Type B pancreatic cell (in vitro differentiated cells): ENCODE measurements around the gene BCAP31. TPM values are rescaled to one million over a fixed set of nuclear protein-coding genes. Genes with fewer than 3 reads are reported as not detected.
"Not testable (repeated sequence)": the region's sequence is repeated elsewhere in the genome, so short reads cannot be mapped to it uniquely, and the experiment has no call there.

Source experiments
- DNase-seq: peaks from one replicate; pipeline ENCODE4 v3.0.0; 2021; ENCODE audit warnings: mixed read lengths; ENCODE audit not compliant: unreplicated experiment; ENCODE audit errors: extremely low spot score
- H3K27ac Mint-ChIP-seq: 2 replicates; pipeline ENCODE4 v1.8.0; 2021; ENCODE audit warnings: mild to moderate bottlenecking, mixed read lengths
- H3K27me3 Mint-ChIP-seq: 2 replicates; pipeline ENCODE4 v1.8.0; 2021; ENCODE audit warnings: mixed read lengths
- H3K36me3 Mint-ChIP-seq: 2 replicates; pipeline ENCODE4 v1.8.0; 2021; ENCODE audit warnings: mixed read lengths
- H3K4me1 Mint-ChIP-seq: one replicate; pipeline ENCODE4 v1.8.0; 2021; ENCODE audit warnings: mixed read lengths; ENCODE audit not compliant: unreplicated experiment
- H3K4me3 Mint-ChIP-seq: 2 replicates; pipeline ENCODE4 v1.8.0; 2021; ENCODE audit warnings: mild to moderate bottlenecking, mixed read lengths
- H3K9me3 Mint-ChIP-seq: 2 replicates; pipeline ENCODE4 v1.8.0; 2021; ENCODE audit warnings: mixed read lengths
- total RNA-seq: library from RNA; stranded (reverse); gene quantifications from 2 replicates; pipeline ENCODE4 v1.2.1, GENCODE V29; 2021; ENCODE audit warnings: low replicate concordance
- TF ChIP-seq, protein P1 (sequence below): fragments of 200-600 bp; sonication (generic); conservative IDR thresholded peaks from 2 replicates; pipeline ENCODE4 v1.5.0; 2021; ENCODE audit warnings: antibody characterized with exemption, mild to moderate bottlenecking

BCAP31 gene
- total RNA-seq, 1 donor from 2014 or later, result 160 TPM

GRCh38 chrX:153708415-153708814 lies 15.8 kb downstream of the BCAP31 start:
- Mint-ChIP-seq H3K27ac (peak overlapping the region; percentile 77), H3K27me3 (no peaks in the 10 kb centered on the region), H3K36me3 (peaks cover 6% of the 10 kb centered on the region), H3K4me1 (peaks cover 10% of the 10 kb centered on the region), H3K4me3 (peak overlapping the region; percentile 34), H3K9me3 (no peaks in the 10 kb centered on the region)
- no peak for DNase-seq
- TF ChIP-seq, protein P1, sequence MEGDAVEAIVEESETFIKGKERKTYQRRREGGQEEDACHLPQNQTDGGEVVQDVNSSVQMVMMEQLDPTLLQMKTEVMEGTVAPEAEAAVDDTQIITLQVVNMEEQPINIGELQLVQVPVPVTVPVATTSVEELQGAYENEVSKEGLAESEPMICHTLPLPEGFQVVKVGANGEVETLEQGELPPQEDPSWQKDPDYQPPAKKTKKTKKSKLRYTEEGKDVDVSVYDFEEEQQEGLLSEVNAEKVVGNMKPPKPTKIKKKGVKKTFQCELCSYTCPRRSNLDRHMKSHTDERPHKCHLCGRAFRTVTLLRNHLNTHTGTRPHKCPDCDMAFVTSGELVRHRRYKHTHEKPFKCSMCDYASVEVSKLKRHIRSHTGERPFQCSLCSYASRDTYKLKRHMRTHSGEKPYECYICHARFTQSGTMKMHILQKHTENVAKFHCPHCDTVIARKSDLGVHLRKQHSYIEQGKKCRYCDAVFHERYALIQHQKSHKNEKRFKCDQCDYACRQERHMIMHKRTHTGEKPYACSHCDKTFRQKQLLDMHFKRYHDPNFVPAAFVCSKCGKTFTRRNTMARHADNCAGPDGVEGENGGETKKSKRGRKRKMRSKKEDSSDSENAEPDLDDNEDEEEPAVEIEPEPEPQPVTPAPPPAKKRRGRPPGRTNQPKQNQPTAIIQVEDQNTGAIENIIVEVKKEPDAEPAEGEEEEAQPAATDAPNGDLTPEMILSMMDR, result peak; percentile 75

GRCh38 chrX:153707406-153707805 lies 16.8 kb downstream of the BCAP31 start:
- Mint-ChIP-seq H3K4me1 (peaks cover 10% of the 10 kb centered on the region), H3K36me3 (peaks cover 3% of the 10 kb centered on the region), H3K4me3 (no peak overlapping the region), H3K27ac (no peak overlapping the region), H3K9me3 (no peaks in the 10 kb centered on the region), H3K27me3 (no peaks in the 10 kb centered on the region)
- TF ChIP-seq, protein P1, result no peak
- no peak for DNase-seq

GRCh38 chrX:153706799-153707198 lies 17.4 kb downstream of the BCAP31 start:
- Mint-ChIP-seq H3K9me3 (no peaks in the 10 kb centered on the region), H3K27ac (no peak overlapping the region), H3K36me3 (peaks cover 3% of the 10 kb centered on the region), H3K27me3 (no peaks in the 10 kb centered on the region), H3K4me1 (peaks cover 10% of the 10 kb centered on the region), H3K4me3 (no peak overlapping the region)
- no peak for DNase-seq
- TF ChIP-seq, protein P1, result no peak

- H3K27me3 Mint-ChIP-seq, result not testable (repeated sequence)
These were observed 18.7 kb downstream of the BCAP31 start for GRCh38 chrX:153705403-153706060.

DNA sequence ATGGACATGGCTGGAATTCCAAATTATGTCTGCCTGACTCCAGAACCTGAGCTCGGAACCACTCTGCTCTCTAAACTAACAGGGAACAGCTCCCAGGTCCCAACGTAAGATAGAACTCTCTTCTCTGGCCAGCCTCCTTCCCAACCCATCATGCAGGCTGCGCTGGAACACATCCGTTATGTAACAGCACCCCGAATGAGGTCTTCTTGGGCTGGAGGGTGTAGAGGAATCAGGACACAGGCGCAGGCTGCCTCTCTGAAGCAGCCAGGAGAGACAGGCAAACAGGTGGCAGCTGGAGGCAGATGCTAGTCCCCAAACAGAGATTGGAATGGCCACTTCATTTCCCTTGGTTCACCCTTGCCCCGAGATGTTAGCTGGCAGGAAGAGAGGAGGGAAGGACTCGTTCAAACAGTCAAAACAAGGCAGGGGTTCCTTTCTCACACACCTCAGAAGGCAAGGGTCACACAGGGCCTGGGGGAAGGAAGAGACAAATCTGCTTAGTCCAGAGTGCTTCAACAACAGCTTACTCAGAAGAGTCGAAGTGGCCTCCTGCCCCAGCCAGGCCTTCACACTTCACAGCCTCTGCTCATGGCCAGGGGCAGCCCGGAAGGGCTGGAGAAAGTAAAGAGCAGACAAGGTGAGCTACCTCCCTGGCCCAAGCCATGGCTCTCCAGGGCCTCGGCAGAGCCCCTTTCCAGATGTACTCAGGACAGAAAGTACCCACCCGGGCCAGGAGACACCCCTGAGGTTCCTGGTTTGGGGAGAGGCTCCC lies 19.4 kb downstream of the BCAP31 start:
- H3K9me3 Mint-ChIP-seq, H3K27me3 Mint-ChIP-seq, H3K36me3 Mint-ChIP-seq, H3K27ac Mint-ChIP-seq, H3K4me3 Mint-ChIP-seq, DNase-seq: not testable (repeated sequence)
- H3K4me1 Mint-ChIP-seq, result peaks cover 10% of the 10 kb centered on the region

More at GRCh38 chrX:153705403-153706060, 18.7 kb downstream of the BCAP31 start:
- not testable (repeated sequence) for H3K9me3 Mint-ChIP-seq, DNase-seq, H3K36me3 Mint-ChIP-seq, H3K27ac Mint-ChIP-seq, H3K4me3 Mint-ChIP-seq
- TF ChIP-seq, protein P1, result peak; percentile 37
- H3K4me1 Mint-ChIP-seq, result peaks cover 10% of the 10 kb centered on the region

GRCh38 chrX:153704021-153704526 lies 20.1 kb downstream of the BCAP31 start:
- H3K4me3 Mint-ChIP-seq, result no peak overlapping the region
- no peaks in the 10 kb centered on the region for H3K9me3 Mint-ChIP-seq
- H3K27me3 Mint-ChIP-seq, result no peaks in the 10 kb centered on the region
- TF ChIP-seq, protein P1, result no peak
- H3K27ac Mint-ChIP-seq, result no peak overlapping the region
- no peaks in the 10 kb centered on the region for H3K36me3 Mint-ChIP-seq
- H3K4me1 Mint-ChIP-seq, result peaks cover 10% of the 10 kb centered on the region
- DNase-seq, result no peak
